ENCODE results near the gene FASLG. TPM values are rescaled to one million over a fixed set of nuclear protein-coding genes. Genes with fewer than 3 reads are reported as not detected.

The FASLG gene
- total RNA-seq, 2 donors from 2014 or later: not detected

DNA sequence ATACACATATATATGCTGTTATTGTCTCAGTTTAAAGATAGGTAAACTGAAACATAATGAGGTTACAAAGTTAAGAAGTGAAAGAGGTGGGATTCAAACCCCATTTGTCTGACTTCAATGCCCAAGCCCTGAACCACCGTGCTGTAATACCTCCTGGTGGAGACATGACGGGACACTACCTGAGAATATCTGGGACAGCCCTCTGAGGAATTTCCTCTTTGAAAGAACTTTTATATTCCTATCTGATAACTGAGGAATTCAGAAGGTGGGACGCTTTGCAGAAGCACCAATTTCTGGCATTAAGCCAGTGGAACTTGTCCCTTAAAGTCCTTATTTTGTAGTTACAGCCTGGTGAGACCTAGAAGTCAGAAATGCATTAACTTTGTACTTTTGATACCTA lies 32.1 kb upstream of the FASLG start:
- no peaks in the 10 kb centered on the region for H3K36me3 ChIP-seq (replicated peaks in 1 of 2; ENCODE audit: insufficient read depth in 1 of 2, low read depth in 2 of 2)
- intact Hi-C loops (cut with DNase I): no loop called here
- H3K27me3 ChIP-seq: no peaks in the 10 kb centered on the region
- no peaks in the 10 kb centered on the region for H3K9me3 ChIP-seq
- no peak for TF ChIP-seq POLR2A (IDR thresholded peaks at IDR 0.05)
- TF ChIP-seq, protein P1, sequence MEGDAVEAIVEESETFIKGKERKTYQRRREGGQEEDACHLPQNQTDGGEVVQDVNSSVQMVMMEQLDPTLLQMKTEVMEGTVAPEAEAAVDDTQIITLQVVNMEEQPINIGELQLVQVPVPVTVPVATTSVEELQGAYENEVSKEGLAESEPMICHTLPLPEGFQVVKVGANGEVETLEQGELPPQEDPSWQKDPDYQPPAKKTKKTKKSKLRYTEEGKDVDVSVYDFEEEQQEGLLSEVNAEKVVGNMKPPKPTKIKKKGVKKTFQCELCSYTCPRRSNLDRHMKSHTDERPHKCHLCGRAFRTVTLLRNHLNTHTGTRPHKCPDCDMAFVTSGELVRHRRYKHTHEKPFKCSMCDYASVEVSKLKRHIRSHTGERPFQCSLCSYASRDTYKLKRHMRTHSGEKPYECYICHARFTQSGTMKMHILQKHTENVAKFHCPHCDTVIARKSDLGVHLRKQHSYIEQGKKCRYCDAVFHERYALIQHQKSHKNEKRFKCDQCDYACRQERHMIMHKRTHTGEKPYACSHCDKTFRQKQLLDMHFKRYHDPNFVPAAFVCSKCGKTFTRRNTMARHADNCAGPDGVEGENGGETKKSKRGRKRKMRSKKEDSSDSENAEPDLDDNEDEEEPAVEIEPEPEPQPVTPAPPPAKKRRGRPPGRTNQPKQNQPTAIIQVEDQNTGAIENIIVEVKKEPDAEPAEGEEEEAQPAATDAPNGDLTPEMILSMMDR (IDR thresholded peaks at IDR 0.05): no peak
- H3K4me3 ChIP-seq: no peak overlapping the region
- 37 to 45% methylated on average over 3 of the region's 3 CpGs for WGBS, 2 donors
- H3K27ac ChIP-seq: no peak overlapping the region
- ATAC-seq (no peak), DNase-seq (no peak)
- no peaks in the 10 kb centered on the region for H3K4me1 ChIP-seq

DNA sequence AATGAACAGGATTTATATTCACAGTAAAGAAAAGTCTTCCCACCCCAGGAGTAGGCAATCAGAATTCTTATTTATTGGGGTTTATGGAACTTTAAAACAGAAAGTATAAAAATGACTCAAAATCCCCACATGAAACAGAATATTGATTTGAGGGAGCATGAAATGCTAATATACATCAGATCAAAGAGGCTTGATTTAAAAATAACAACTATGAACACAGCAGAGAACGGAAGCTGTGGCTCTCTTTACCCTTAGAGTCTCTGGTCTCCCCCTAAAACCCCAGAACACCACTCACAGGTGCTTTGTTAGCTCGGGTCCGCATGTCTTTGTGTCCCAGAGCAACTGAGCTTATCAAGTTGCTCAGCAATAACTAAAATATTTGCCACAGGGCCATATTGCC lies 31.2 kb upstream of the FASLG start:
- Histone ChIP-seq H3K4me1 (no peaks in the 10 kb centered on the region), H3K27ac (no peak overlapping the region), H3K9me3 (no peaks in the 10 kb centered on the region), H3K36me3 (replicated peaks in 1 of 2; ENCODE audit: insufficient read depth in 1 of 2, low read depth in 2 of 2) (no peaks in the 10 kb centered on the region), H3K27me3 (no peaks in the 10 kb centered on the region), H3K4me3 (no peak overlapping the region)
- 60 to 78% methylated on average over 3 of the region's 3 CpGs for WGBS, 2 donors
- no peak for TF ChIP-seq POLR2A (IDR thresholded peaks at IDR 0.05)
- TF ChIP-seq, protein P1 (IDR thresholded peaks at IDR 0.05): no peak
- DNase-seq: no peak
- intact Hi-C loops (cut with DNase I): no loop called here
- no peak for ATAC-seq

DNA sequence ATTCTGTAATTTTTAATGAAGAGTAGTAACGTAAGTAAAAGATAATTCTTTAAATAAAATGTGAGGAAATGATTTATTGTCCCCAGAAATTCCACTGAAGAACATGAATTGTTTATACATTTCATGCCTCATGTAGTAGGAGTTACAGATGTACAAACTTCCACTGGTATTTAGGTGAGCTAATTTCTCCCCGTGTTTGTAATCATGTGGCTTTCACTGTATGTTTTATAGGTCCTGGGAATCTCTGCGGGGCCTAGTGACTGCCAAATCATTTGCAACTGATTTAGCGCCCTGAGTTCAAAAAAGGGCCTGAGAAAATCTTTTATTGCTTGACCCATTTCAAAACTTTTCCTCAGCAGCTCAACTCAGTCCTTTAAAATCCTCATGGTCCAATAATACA lies 30.5 kb upstream of the FASLG start:
- TF ChIP-seq POLR2A (IDR thresholded peaks at IDR 0.05): no peak
- DNase-seq: no peak
- Histone ChIP-seq H3K4me3 (no peak overlapping the region), H3K9me3 (no peaks in the 10 kb centered on the region), H3K36me3 (replicated peaks in 1 of 2; ENCODE audit: insufficient read depth in 1 of 2, low read depth in 2 of 2) (no peaks in the 10 kb centered on the region), H3K27me3 (no peaks in the 10 kb centered on the region), H3K4me1 (no peaks in the 10 kb centered on the region), H3K27ac (no peak overlapping the region)
- WGBS, 2 donors: 88 to 90% methylated on average over 4 of the region's 4 CpGs
- intact Hi-C loops (cut with DNase I): no loop called here
- no peak for ATAC-seq

DNA sequence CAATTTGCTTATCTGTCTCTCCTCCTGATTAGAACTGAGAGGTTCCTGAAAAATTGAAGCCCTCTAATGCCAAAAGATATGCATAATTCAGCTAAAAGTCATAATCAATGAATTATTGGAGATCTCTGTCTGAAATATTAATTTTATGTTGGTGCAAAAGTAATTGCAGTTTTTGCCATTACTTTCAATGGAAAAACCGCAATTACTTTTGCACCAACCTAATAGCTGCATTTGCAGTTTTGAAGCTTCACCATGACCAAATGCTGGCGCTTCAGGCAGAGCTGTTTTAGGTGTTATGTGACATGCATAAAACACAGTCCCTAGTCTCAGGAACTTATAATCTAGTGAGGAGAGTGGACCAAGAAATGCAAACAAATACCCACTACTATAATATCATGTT lies 29.7 kb upstream of the FASLG start:
- no peak overlapping the region for H3K4me3 ChIP-seq
- intact Hi-C loops (cut with DNase I): no loop called here
- TF ChIP-seq POLR2A (IDR thresholded peaks at IDR 0.05): no peak
- TF ChIP-seq, protein P1 (IDR thresholded peaks at IDR 0.05): no peak
- 85 to 93% methylated on average over 2 of the region's 2 CpGs for WGBS, 2 donors
- no peaks in the 10 kb centered on the region for H3K36me3 ChIP-seq (replicated peaks in 1 of 2; ENCODE audit: insufficient read depth in 1 of 2, low read depth in 2 of 2)
- no peak overlapping the region for H3K27ac ChIP-seq
- H3K27me3 ChIP-seq: no peaks in the 10 kb centered on the region
- H3K4me1 ChIP-seq: no peaks in the 10 kb centered on the region
- ATAC-seq (no peak), DNase-seq (no peak)
- H3K9me3 ChIP-seq: no peaks in the 10 kb centered on the region

DNA sequence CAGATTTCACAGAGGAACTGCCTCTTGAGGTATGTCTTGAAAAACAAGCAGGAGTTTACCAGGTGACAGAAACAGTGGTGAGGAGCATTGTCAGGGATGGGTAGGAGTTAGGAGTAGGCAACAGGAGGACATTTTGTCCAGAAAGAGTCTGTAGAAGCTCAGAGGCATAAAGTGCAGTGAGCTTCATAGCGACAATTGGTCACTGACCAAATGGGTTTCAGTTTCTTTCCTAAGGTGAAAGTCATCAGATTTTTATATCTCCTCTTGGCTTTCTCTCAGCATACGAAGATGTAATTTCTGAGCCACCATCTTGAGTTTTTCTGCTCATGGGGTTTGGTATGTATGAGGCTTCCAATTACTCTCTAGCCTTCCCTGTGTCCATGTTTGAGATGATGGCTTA lies 29.3 kb upstream of the FASLG start:
- H3K9me3 ChIP-seq: no peaks in the 10 kb centered on the region
- DNase-seq: no peak
- H3K27ac ChIP-seq: no peak overlapping the region
- TF ChIP-seq, protein P1 (IDR thresholded peaks at IDR 0.05): no peak
- no peak for TF ChIP-seq POLR2A (IDR thresholded peaks at IDR 0.05)
- H3K36me3 ChIP-seq (replicated peaks in 1 of 2; ENCODE audit: insufficient read depth in 1 of 2, low read depth in 2 of 2): no peaks in the 10 kb centered on the region
- intact Hi-C loops (cut with DNase I): no loop called here
- no peaks in the 10 kb centered on the region for H3K27me3 ChIP-seq
- no peak overlapping the region for H3K4me3 ChIP-seq
- no peaks in the 10 kb centered on the region for H3K4me1 ChIP-seq
- ATAC-seq: no peak
- 88 to 89% methylated on average over 2 of the region's 2 CpGs for WGBS, 2 donors

Data from body of pancreas (tissue), 4 donors.